PFSK-1 (cell line): ENCODE results near the gene SPATS2L.

ENCODE experiments used
- POLR2AphosphoS5 ChIP-seq: IDR thresholded peaks from 2 replicates; pipeline ENCODE4 v1.6.1; 2012; ENCODE audit warnings: low read depth, mild to moderate bottlenecking, control low read depth, low read length, moderate library complexity
- REST ChIP-seq, 2 experiments: IDR thresholded peaks; 2 replicates each; pipeline versions ENCODE4 v1.6.1 to v1.8.0; 2011 to 2012; ENCODE audit warnings: low read depth in 2 of 2, low read length in 2 of 2, control low read depth in 1 of 2, inconsistent platforms in 1 of 2, mild to moderate bottlenecking in 1 of 2, moderate library complexity in 1 of 2; ENCODE audit not compliant: insufficient read depth in 1 of 2
- SIN3A ChIP-seq: IDR thresholded peaks from 2 replicates; pipeline ENCODE4 v1.6.1; 2012; ENCODE audit warnings: mild to moderate bottlenecking, low read length, moderate library complexity, borderline replicate concordance; ENCODE audit not compliant: insufficient read depth

GRCh38 chr2:200469708-200470211 is 163.3 kb downstream of the SPATS2L start:
- TF ChIP-seq POLR2AphosphoS5 (no peak), REST (IDR thresholded peaks at IDR 0.05; ENCODE audit: insufficient read depth in 1 of 2, low read depth in 2 of 2, low read length in 2 of 2) (no peak), SIN3A (no peak)
